Gastroesophageal sphincter (tissue), 4 donors: Measurements from ENCODE around the gene ALK. TPM values are rescaled to one million over a fixed set of nuclear protein-coding genes. Genes with fewer than 3 reads are reported as not detected.

Experiments used
- ATAC-seq: fragments of 150-250 bp; one replicate; pipeline ENCODE4 v1.9.1; 2016; ENCODE audit warnings: mild to moderate bottlenecking, moderate library complexity
- H3K27ac ChIP-seq, 4 donors: fragments of 200-600 bp; sonication (generic) in 3 of 4; 1 replicate in 3 of 4; 2 replicates in 1 of 4; pipeline ENCODE4 v1.5.1; 2016 to 2019
- H3K27me3 ChIP-seq: fragments of 200-600 bp; sonication (generic); one replicate; pipeline ENCODE4 v1.5.1; 2019
- H3K36me3 ChIP-seq, 2 donors: fragments of 200-600 bp; sonication (generic); one replicate each; pipeline ENCODE4 v1.5.1; 2019; ENCODE audit warnings: control low read depth in 1 of 2
- H3K4me1 ChIP-seq, 3 donors: fragments of 200-600 bp; sonication (generic); 1 replicate in 2 of 3; 2 replicates in 1 of 3; pipeline ENCODE4 v1.5.1; 2016 to 2019; ENCODE audit warnings: control low read depth in 2 of 3
- H3K4me3 ChIP-seq, 2 donors: fragments of 200-600 bp; sonication (generic); one replicate each; pipeline ENCODE4 v1.5.1; 2019; ENCODE audit warnings: mild to moderate bottlenecking in 1 of 2, moderate library complexity in 1 of 2
- H3K9me3 ChIP-seq, 3 donors: fragments of 200-600 bp; sonication (generic); one replicate each; pipeline ENCODE4 v1.5.1; 2017 to 2019; ENCODE audit warnings: control low read depth in 2 of 3
- CTCF ChIP-seq, 4 experiments: fragments of 200-600 bp in 2 of 4; fragments of 450-650 bp in 2 of 4; sonication (generic) in 1 of 4; IDR thresholded peaks; one replicate each; pipeline ENCODE4 v1.5.1; 2017 to 2019; ENCODE audit warnings: antibody characterized with exemption in 4 of 4, mild to moderate bottlenecking in 2 of 4, moderate library complexity in 2 of 4
- EP300 ChIP-seq: sonication (generic); formaldehyde crosslinking; IDR thresholded peaks from one replicate; pipeline ENCODE4 v1.6.1; 2017; ENCODE audit warnings: antibody characterized with exemption, mild to moderate bottlenecking
- POLR2A ChIP-seq, 2 donors: fragments of 450-650 bp; IDR thresholded peaks; one replicate each; pipeline ENCODE4 v1.6.1; 2017; ENCODE audit warnings: antibody characterized with exemption in 2 of 2, mild to moderate bottlenecking in 2 of 2, moderate library complexity in 1 of 2
- POLR2AphosphoS5 ChIP-seq: sonication (generic); formaldehyde crosslinking; IDR thresholded peaks from one replicate; pipeline ENCODE4 v1.6.1; 2017; ENCODE audit warnings: antibody characterized with exemption
- WGBS, 2 donors: methylation state at CpG; one replicate each; pipeline ENCODE4 v1.1.5; 2018; ENCODE audit warnings: low coverage in 1 of 2; 5-methylcytosine and 5-hydroxymethylcytosine counted together
- total RNA-seq, 4 donors: library from RNA; depleted of rRNA; stranded (reverse); fragments of >200 nt; gene quantifications; one replicate each; pipeline ENCODE4 v1.1.0, GENCODE V29; 2016

The ALK gene
- total RNA-seq, 4 donors from 2014 or later, result 0.94 to 1.6 (median 1.1) TPM

- Histone ChIP-seq H3K9me3 (no peaks in the 10 kb centered on the region), H3K4me1 (no peaks in the 10 kb centered on the region), H3K4me3 (no peak overlapping the region), H3K27me3 (no peaks in the 10 kb centered on the region), H3K27ac (no peak overlapping the region), H3K36me3 (no peaks in the 10 kb centered on the region)
- TF ChIP-seq EP300 (no peak), CTCF (IDR thresholded peaks at IDR 0.05) (no peak), POLR2AphosphoS5 (no peak), POLR2A (IDR thresholded peaks at IDR 0.05) (no peak)
- 75 to 100% methylated on average over 1 of the region's 1 CpG for WGBS, 2 donors
- no peak for ATAC-seq
These were observed 509.0 kb downstream of the ALK start for GRCh38 chr2:29412197-29412925.

GRCh38 chr2:29405707-29406106, 515.7 kb downstream of the ALK start:
- no peak overlapping the region for H3K27ac ChIP-seq
- 11% methylated on average over 2 of the region's 2 CpGs for WGBS, 2 donors
- ATAC-seq, result no peak
- no peaks in the 10 kb centered on the region for H3K36me3 ChIP-seq
- no peaks in the 10 kb centered on the region for H3K9me3 ChIP-seq
- TF ChIP-seq POLR2A (IDR thresholded peaks at IDR 0.05), result no peak
- no peak for TF ChIP-seq EP300
- no peak for TF ChIP-seq POLR2AphosphoS5
- no peak for TF ChIP-seq CTCF (IDR thresholded peaks at IDR 0.05)
- H3K4me3 ChIP-seq, result no peak overlapping the region
- H3K4me1 ChIP-seq, result no peaks in the 10 kb centered on the region
- no peaks in the 10 kb centered on the region for H3K27me3 ChIP-seq

- no peak for ATAC-seq
- no peaks in the 10 kb centered on the region for H3K27me3 ChIP-seq
- WGBS, 2 donors, result 81 to 88% methylated on average over 1 of the region's 5 CpGs
These were observed 516.1 kb downstream of the ALK start for GRCh38 chr2:29405266-29405665.

GRCh38 chr2:29401994-29402393, 519.4 kb downstream of the ALK start:
- no peak for ATAC-seq
- no peaks in the 10 kb centered on the region for H3K4me1 ChIP-seq
- H3K27me3 ChIP-seq, result no peaks in the 10 kb centered on the region
- no peak for TF ChIP-seq EP300
- TF ChIP-seq POLR2A (IDR thresholded peaks at IDR 0.05), result no peak
- no peak for TF ChIP-seq CTCF (IDR thresholded peaks at IDR 0.05)
- TF ChIP-seq POLR2AphosphoS5, result no peak
- no peaks in the 10 kb centered on the region for H3K9me3 ChIP-seq
- no peak overlapping the region for H3K27ac ChIP-seq
- H3K36me3 ChIP-seq, result no peaks in the 10 kb centered on the region
- WGBS, 2 donors, result 58 to 72% methylated on average over 2 to 3 of the region's 7 CpGs
- no peak overlapping the region for H3K4me3 ChIP-seq

More at GRCh38 chr2:29405266-29405665, 516.1 kb downstream of the ALK start:
- H3K9me3 ChIP-seq, result no peaks in the 10 kb centered on the region
- no peaks in the 10 kb centered on the region for H3K4me1 ChIP-seq
- no peak overlapping the region for H3K27ac ChIP-seq
- TF ChIP-seq CTCF (IDR thresholded peaks at IDR 0.05) (no peak), POLR2A (IDR thresholded peaks at IDR 0.05) (no peak), POLR2AphosphoS5 (no peak), EP300 (no peak)
- H3K36me3 ChIP-seq, result no peaks in the 10 kb centered on the region
- no peak overlapping the region for H3K4me3 ChIP-seq
